ENCODE data around the gene ARMC2. TPM values are rescaled to one million over a fixed set of nuclear protein-coding genes. Genes with fewer than 3 reads are reported as not detected.

Gene ARMC2
- total and polyA plus RNA-seq, 2 of the 8 experiments (the other 6 are each of a cell fraction or from before 2014, with no cell fraction given) = 1.6 to 4.4 TPM

DNA sequence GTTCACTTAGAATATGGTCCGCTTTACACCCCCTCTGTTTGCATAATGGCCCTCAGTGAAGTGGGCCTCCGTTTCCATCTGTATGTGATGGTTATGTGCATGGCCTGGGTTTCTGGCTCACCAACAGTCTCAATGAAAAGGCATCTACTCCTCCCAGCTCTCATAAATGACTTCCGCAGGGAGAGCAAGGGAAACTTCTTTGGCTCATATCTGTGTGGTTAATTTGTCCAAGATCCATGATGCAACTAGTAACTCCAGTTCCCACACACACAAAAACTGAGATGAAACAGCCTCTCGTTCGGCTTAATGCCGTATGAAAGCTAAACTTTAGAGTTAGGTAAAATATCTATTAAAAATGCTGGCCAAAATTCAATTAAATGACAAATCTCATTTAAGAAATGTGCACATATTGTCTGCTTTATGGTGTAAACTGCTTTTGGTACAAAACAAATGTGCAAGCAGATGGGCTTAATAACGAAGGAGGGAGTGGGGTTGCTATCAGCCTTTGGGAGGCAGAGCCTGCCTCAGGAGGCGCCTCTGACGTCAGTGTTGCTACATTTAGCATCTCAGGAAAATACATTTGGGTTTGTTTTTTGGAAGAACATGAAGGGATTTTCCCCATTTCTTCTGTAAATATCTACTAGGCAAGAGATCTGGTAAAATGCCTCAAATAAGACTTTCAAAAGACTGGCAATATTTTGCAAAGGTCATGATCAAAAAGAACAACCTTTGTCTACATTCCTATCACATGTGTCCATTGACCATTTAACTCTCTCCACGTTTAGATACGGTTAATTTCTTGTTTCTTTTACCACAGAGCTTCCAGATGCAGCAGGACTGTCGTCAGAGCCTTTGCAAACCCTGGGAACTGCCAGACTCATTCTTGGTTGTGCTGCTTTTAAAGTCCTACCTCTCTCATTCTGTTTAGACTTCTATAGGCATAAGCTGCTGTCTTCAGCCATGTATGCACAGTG, 96.8 kb downstream of the ARMC2 start:
- no peak overlapping the region for H4K5ac ChIP-seq (ENCODE audit: insufficient read length, low read depth, low read length)
- H3K56ac ChIP-seq (replicated peaks; ENCODE audit: insufficient read length, low read depth, low read length) = no peak overlapping the region
- H3K4me3 ChIP-seq (ENCODE audit: extremely low read depth in 1 of 4, insufficient read depth in 2 of 4, low read depth in 3 of 4, low read length in 4 of 4) = no peak overlapping the region
- no peaks in the 10 kb centered on the region for H3K9me3 ChIP-seq (ENCODE audit: insufficient read depth in 2 of 2, low read depth in 1 of 2, low read length in 1 of 2)
- H3K4me2 ChIP-seq (ENCODE audit: insufficient read depth in 1 of 2, low read depth in 2 of 2, low read length in 2 of 2) = no peak overlapping the region
- H2BK12ac ChIP-seq (ENCODE audit: low read depth, low read length) = no peak overlapping the region
- DNase-seq (ENCODE audit: low read depth in 1 of 2, low spot score in 2 of 2) (no peak), FAIRE-seq (no peak)
- WGBS, 2 experiments (ENCODE audit: extremely low coverage in 1 of 2, insufficient coverage in 1 of 2, insufficient read length in 1 of 2, insufficient replicate concordance in 2 of 2, low coverage in 1 of 2, low lambda C conversion rate in 2 of 2, missing lambda C conversion rate in 1 of 2) = 83% methylated on average over 12 of the region's 12 CpGs; no CpG with 5 or more reads in 1 of the 2 experiments
- no peaks in the 10 kb centered on the region for H3K79me1 ChIP-seq (ENCODE audit: low read depth, low read length)
- H2BK5ac ChIP-seq (ENCODE audit: low read depth, low read length) = no peak overlapping the region
- no peak overlapping the region for H3K27ac ChIP-seq (ENCODE audit: low read depth, low read length)
- no peak overlapping the region for H3K18ac ChIP-seq (ENCODE audit: extremely low read depth, low read length)
- H4K8ac ChIP-seq (ENCODE audit: extremely low read depth, insufficient read depth, low read length) = no peak overlapping the region
- no peak overlapping the region for H3K4ac ChIP-seq (replicated peaks; ENCODE audit: insufficient read length, low read depth, low read length)
- H3K36me3 ChIP-seq (ENCODE audit: control insufficient read depth in 2 of 4, insufficient read depth in 4 of 4, low read length in 3 of 4) = no peaks in the 10 kb centered on the region
- no peak overlapping the region for H2AFZ ChIP-seq (ENCODE audit: low read length)
- no peak overlapping the region for H3K9ac ChIP-seq (replicated peaks in 1 of 4; ENCODE audit: extremely low read depth in 1 of 4, low read depth in 3 of 4, low read length in 3 of 4)
- no peaks in the 10 kb centered on the region for H4K20me1 ChIP-seq (replicated peaks in 1 of 2; ENCODE audit: control insufficient read depth in 1 of 2, insufficient read depth in 2 of 2, low read length in 2 of 2)
- H2AK5ac ChIP-seq (ENCODE audit: low read depth, low read length) = no peak overlapping the region
- CTCF ChIA-PET (ENCODE audit: partially characterized antibody) = interaction anchor here (0.8 to 1.8 kb wide), 7 partner anchors 9 to 30 kb away, joined by 3 to 9 read pairs (median 4); no protein-coding TSS in a partner anchor
- H2BK15ac ChIP-seq (ENCODE audit: low read length) = no peak overlapping the region
- TF ChIP-seq RFX5 (IDR thresholded peaks at IDR 0.05; ENCODE audit: borderline replicate concordance, low read depth, low read length) (no peak), SP1 (IDR thresholded peaks at IDR 0.05; ENCODE audit: low read depth, low read length) (no peak), RBBP5 (IDR thresholded peaks at IDR 0.05; ENCODE audit: borderline replicate concordance, low read depth, low read length) (no peak), SAP30 (IDR thresholded peaks at IDR 0.05; ENCODE audit: insufficient read depth, insufficient replicate concordance, low read length) (no peak), ZNF274 (IDR thresholded peaks at IDR 0.05; ENCODE audit: borderline replicate concordance, extremely low read depth, low read length) (no peak), BRCA1 (IDR thresholded peaks at IDR 0.05; ENCODE audit: low read depth, low read length) (no peak), BACH1 (IDR thresholded peaks at IDR 0.05; ENCODE audit: low read length) (no peak)
- TF ChIP-seq, protein P1, sequence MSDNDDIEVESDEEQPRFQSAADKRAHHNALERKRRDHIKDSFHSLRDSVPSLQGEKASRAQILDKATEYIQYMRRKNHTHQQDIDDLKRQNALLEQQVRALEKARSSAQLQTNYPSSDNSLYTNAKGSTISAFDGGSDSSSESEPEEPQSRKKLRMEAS (IDR thresholded peaks at IDR 0.05) = no peak
- H3K27me3 ChIP-seq (replicated peaks in 1 of 4; ENCODE audit: control insufficient read depth in 3 of 4, extremely low read depth in 1 of 4, insufficient read depth in 3 of 4, low read length in 3 of 4) = no peaks in the 10 kb centered on the region
- H3K79me2 ChIP-seq (ENCODE audit: control insufficient read depth in 1 of 2, insufficient read depth in 2 of 2, low read length in 2 of 2) = no peaks in the 10 kb centered on the region
- POLR2A ChIA-PET (ENCODE audit: partially characterized antibody) = interaction anchor here (1.7 kb wide), 1 partner anchor 10 kb away, joined by 5 read pairs; no protein-coding TSS in a partner anchor
- H2BK120ac ChIP-seq (replicated peaks; ENCODE audit: low read depth, low read length) = no peak overlapping the region
- no peak overlapping the region for H3K23ac ChIP-seq (ENCODE audit: insufficient read length)
- H2BK20ac ChIP-seq (ENCODE audit: low read length) = no peak overlapping the region
- no peak overlapping the region for H3K14ac ChIP-seq (ENCODE audit: insufficient read length)
- H4K91ac ChIP-seq (replicated peaks; ENCODE audit: insufficient read length, low read length) = no peak overlapping the region
- H3K23me2 ChIP-seq (ENCODE audit: low read depth, low read length) = no peaks in the 10 kb centered on the region
- H3K4me1 ChIP-seq (replicated peaks in 1 of 4; ENCODE audit: control insufficient read depth in 3 of 4, insufficient read depth in 4 of 4, low read length in 3 of 4) = peaks cover 0 to 3% (median 2%) of the 10 kb centered on the region in 4 experiments; a peak in 6 of 7 replicates

Data from H1 (cell line).